Liver (tissue), 3 donors: ENCODE results near the gene GALNTL6.

Source experiments
- ATF3 ChIP-seq: IDR thresholded peaks from 2 replicates; pipeline ENCODE4 v1.6.1; 2016; ENCODE audit warnings: antibody characterized with exemption
- CTCF ChIP-seq: fragments of 150-350 bp; IDR thresholded peaks from 2 replicates; pipeline ENCODE4 v1.5.1; 2017; ENCODE audit warnings: improper control_type of control experiment, low read depth, low read length; ENCODE audit not compliant: missing input control
- EGR1 ChIP-seq, 2 donors: IDR thresholded peaks; 2 replicates each; pipeline ENCODE4 v1.6.1; 2016 to 2018; ENCODE audit warnings: antibody characterized with exemption in 2 of 2, low read depth in 2 of 2
- FOXA1 ChIP-seq: IDR thresholded peaks from 2 replicates; pipeline ENCODE4 v1.6.1; 2016; ENCODE audit warnings: antibody characterized with exemption
- FOXA2 ChIP-seq: IDR thresholded peaks from 2 replicates; pipeline ENCODE4 v1.6.1; 2016; ENCODE audit warnings: antibody characterized with exemption
- GABPA ChIP-seq, 2 donors: IDR thresholded peaks in 1 of 2; conservative IDR thresholded peaks in 1 of 2; 2 replicates each; pipeline ENCODE4 v1.6.1; 2016; ENCODE audit warnings: antibody characterized with exemption in 2 of 2, mild to moderate bottlenecking in 1 of 2, moderate library complexity in 1 of 2
- HNF4G ChIP-seq: IDR thresholded peaks from 2 replicates; pipeline ENCODE4 v1.6.1; 2016; ENCODE audit warnings: antibody characterized with exemption
- JUND ChIP-seq, 2 donors: IDR thresholded peaks; 2 replicates each; pipeline ENCODE4 v1.6.1; 2016; ENCODE audit warnings: antibody characterized with exemption in 2 of 2
- RAD21 ChIP-seq, 2 donors: IDR thresholded peaks; 2 replicates each; pipeline ENCODE4 v1.6.1; 2016; ENCODE audit warnings: antibody characterized with exemption in 2 of 2, mild to moderate bottlenecking in 2 of 2
- REST ChIP-seq: IDR thresholded peaks from 2 replicates; pipeline ENCODE4 v1.6.1; 2016; ENCODE audit warnings: antibody characterized with exemption, mild to moderate bottlenecking
- SP1 ChIP-seq: IDR thresholded peaks from 2 replicates; pipeline ENCODE4 v1.6.1; 2018; ENCODE audit warnings: antibody characterized with exemption, mild to moderate bottlenecking
- TAF1 ChIP-seq: conservative IDR thresholded peaks from 2 replicates; pipeline ENCODE4 v1.6.1; 2016; ENCODE audit warnings: antibody characterized with exemption, mild to moderate bottlenecking
- YY1 ChIP-seq: IDR thresholded peaks from 2 replicates; pipeline ENCODE4 v1.6.1; 2016; ENCODE audit warnings: antibody characterized with exemption, mild to moderate bottlenecking
- ZBTB33 ChIP-seq: IDR thresholded peaks from 2 replicates; pipeline ENCODE4 v1.6.1; 2016; ENCODE audit warnings: antibody characterized with exemption
- donor health status: healthy.
- donor health status: healthy.

GRCh38 chr4:171812665-171813525 is at the start of gene GALNTL6:
- no peak for TF ChIP-seq CTCF
- no peak for TF ChIP-seq EGR1 (IDR thresholded peaks at IDR 0.05; ENCODE audit: low read depth in 2 of 2)
- no peak for TF ChIP-seq REST
- no peak for TF ChIP-seq GABPA (IDR thresholded peaks at IDR 0.05 in 1 of 2, conservative IDR thresholded peaks at IDR 0.05 in 1 of 2)
- no peak for TF ChIP-seq FOXA2
- no peak for TF ChIP-seq ZBTB33
- no peak for TF ChIP-seq RAD21 (IDR thresholded peaks at IDR 0.05)
- TF ChIP-seq ATF3, result no peak
- TF ChIP-seq TAF1, result no peak
- TF ChIP-seq YY1, result no peak
- TF ChIP-seq FOXA1, result no peak
- TF ChIP-seq JUND (IDR thresholded peaks at IDR 0.05), result no peak
- TF ChIP-seq SP1, result no peak
- no peak for TF ChIP-seq HNF4G
